K562 (cell line): ENCODE data around the gene CLEC17A. TPM values are rescaled to one million over a fixed set of nuclear protein-coding genes. Genes with fewer than 3 reads are reported as not detected.

Experiments
- CAMTA2 ChIP-seq: fragments of 250-450 bp; sonication (Bioruptor Pico); conservative IDR thresholded peaks from 2 replicates; pipeline ENCODE4 v1.5.1; 2022
- FOXO4 ChIP-seq: fragments of 450-650 bp; formaldehyde crosslinking; IDR thresholded peaks from 2 replicates; pipeline ENCODE4 v1.4.0; 2020; ENCODE audit warnings: mild to moderate bottlenecking, moderate library complexity
- HBP1 ChIP-seq: fragments of 450-650 bp; formaldehyde crosslinking; IDR thresholded peaks from 2 replicates; pipeline ENCODE4 v1.4.0; 2022; ENCODE audit warnings: missing genetic modification characterization
- KAT2B ChIP-seq: IDR thresholded peaks from one replicate; pipeline ENCODE4 v1.6.1; 2012; ENCODE audit warnings: low read depth, mild to moderate bottlenecking, control low read depth, inconsistent platforms, low read length, moderate library complexity
- MEF2D ChIP-seq: conservative IDR thresholded peaks from 2 replicates; pipeline ENCODE4 v1.6.1; 2016; ENCODE audit warnings: low read depth, missing genetic modification characterization, missing compliant biosample characterization
- NFYB ChIP-seq: IDR thresholded peaks from 2 replicates; pipeline ENCODE4 v1.6.1; 2011; ENCODE audit warnings: mild to moderate bottlenecking, moderate library complexity; ENCODE audit not compliant: insufficient read length; ENCODE audit errors: extremely low read depth
- NRF1 ChIP-seq, 2 experiments: fragments of 450-650 bp; IDR thresholded peaks in 1 of 2; conservative IDR thresholded peaks in 1 of 2; 2 replicates each; pipeline ENCODE4 v1.6.1; 2014; ENCODE audit warnings: mild to moderate bottlenecking in 2 of 2
- TAF1 ChIP-seq: IDR thresholded peaks from 2 replicates; pipeline ENCODE4 v1.6.1; 2011; ENCODE audit warnings: mild to moderate bottlenecking, low read length, moderate library complexity; ENCODE audit not compliant: insufficient read depth, control insufficient read depth, severe bottlenecking; ENCODE audit errors: extremely low read depth
- TCF7L2 ChIP-seq: fragments of 150-350 bp; IDR thresholded peaks from 2 replicates; pipeline ENCODE4 v1.6.1; 2016; ENCODE audit warnings: low read depth, mild to moderate bottlenecking, low read length, moderate library complexity
- THRAP3 ChIP-seq: fragments of 450-650 bp; IDR thresholded peaks from 2 replicates; pipeline ENCODE4 v1.6.1; 2016; ENCODE audit warnings: mild to moderate bottlenecking, inconsistent platforms, borderline replicate concordance
- XRCC5 ChIP-seq: fragments of 200-400 bp; formaldehyde crosslinking; IDR thresholded peaks from 2 replicates; pipeline ENCODE4 v1.6.1; 2017; ENCODE audit warnings: low read depth, mild to moderate bottlenecking, low read length
- ZFX ChIP-seq: sonication (generic); formaldehyde crosslinking; IDR thresholded peaks from 2 replicates; pipeline ENCODE4 v1.8.0; 2022; ENCODE audit warnings: mild to moderate bottlenecking, missing genetic modification reagents, moderate library complexity
- ZNF324 ChIP-seq: fragments of 250-450 bp; sonication (Bioruptor Pico); IDR thresholded peaks from 2 replicates; pipeline ENCODE4 v1.4.0; 2020; ENCODE audit warnings: mild to moderate bottlenecking
- polyA plus RNA-seq, 8 experiments: library from polyadenylated mRNA; depleted of rRNA in 4 of 8; stranded (reverse) in 5 of 8; unstranded in 3 of 8; fragments of >200 nt; fragmentation: Nextera tagmentation in 2 of 8; fragmentation: Illumina TruSeq in 1 of 8; extraction: Ambion mirVana in 2 of 8; extraction: Trizol in 1 of 8; gene quantifications; 2 replicates each; pipeline versions ENCODE4 v1.2.1 to v1.2.3, GENCODE V29; 2011 to 2014; ENCODE audit warnings: inconsistent platforms in 1 of 8, missing spikeins in 1 of 8
- total RNA-seq, 7 experiments: library from RNA; depleted of rRNA in 6 of 7; stranded (reverse); fragments of >200 nt in 6 of 7; fragmentation: Illumina TruSeq in 2 of 7; extraction: Trizol in 2 of 7; gene quantifications; 2 replicates each; pipeline versions ENCODE4 v1.2.1 to v1.2.3, GENCODE V29; 2011 to 2021; ENCODE audit warnings: low replicate concordance in 1 of 7
- TF ChIP-seq, protein P1 (sequence below): fragments of 250-450 bp; sonication (Bioruptor Pico); IDR thresholded peaks from 2 replicates; pipeline ENCODE4 v1.5.1; 2021; ENCODE audit warnings: mild to moderate bottlenecking
- TF ChIP-seq, protein P2 (sequence below): fragments of 450-650 bp; IDR thresholded peaks from 2 replicates; pipeline ENCODE4 v1.6.1; 2018; ENCODE audit not compliant: partially characterized antibody
- TF ChIP-seq, protein P3 (sequence below), 2 experiments: fragments of 450-650 bp; IDR thresholded peaks; 2 replicates each; pipeline ENCODE4 v1.6.1; 2016

CLEC17A gene
- total and polyA plus RNA-seq, 9 of the 15 experiments (the other 6 are each of a cell fraction or from before 2014, with no cell fraction given), result 0.03 TPM; not detected in 8

GRCh38 chr19:14550201-14550754, 32.6 kb upstream of the CLEC17A start (continued):
- TF ChIP-seq, protein P1, sequence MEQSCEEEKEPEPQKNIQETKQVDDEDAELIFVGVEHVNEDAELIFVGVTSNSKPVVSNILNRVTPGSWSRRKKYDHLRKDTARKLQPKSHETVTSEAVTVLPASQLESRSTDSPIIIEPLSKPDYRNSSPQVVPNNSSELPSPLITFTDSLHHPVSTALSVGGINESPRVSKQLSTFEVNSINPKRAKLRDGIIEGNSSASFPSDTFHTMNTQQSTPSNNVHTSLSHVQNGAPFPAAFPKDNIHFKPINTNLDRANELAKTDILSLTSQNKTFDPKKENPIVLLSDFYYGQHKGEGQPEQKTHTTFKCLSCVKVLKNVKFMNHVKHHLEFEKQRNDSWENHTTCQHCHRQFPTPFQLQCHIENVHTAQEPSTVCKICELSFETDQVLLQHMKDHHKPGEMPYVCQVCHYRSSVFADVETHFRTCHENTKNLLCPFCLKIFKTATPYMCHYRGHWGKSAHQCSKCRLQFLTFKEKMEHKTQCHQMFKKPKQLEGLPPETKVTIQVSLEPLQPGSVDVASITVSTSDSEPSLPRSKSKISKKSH, result no peak
- TF ChIP-seq THRAP3 (no peak), CAMTA2 (no peak), TCF7L2 (no peak), MEF2D (no peak), NRF1 (conservative IDR thresholded peaks at IDR 0.05 in 1 of 2, IDR thresholded peaks at IDR 0.05 in 1 of 2) (peak in 1 of 2 experiments; percentile 29; a peak in 2 of 4 replicates), FOXO4 (CRISPR knock-in tag) (no peak), ZNF324 (CRISPR knock-in tag) (no peak), NFYB (no peak), TAF1 (no peak), ZFX (CRISPR knock-in tag) (no peak), HBP1 (CRISPR knock-in tag) (no peak), XRCC5 (no peak; the same call in 1 of the 2 replicates), KAT2B (no peak)
- TF ChIP-seq, protein P2, sequence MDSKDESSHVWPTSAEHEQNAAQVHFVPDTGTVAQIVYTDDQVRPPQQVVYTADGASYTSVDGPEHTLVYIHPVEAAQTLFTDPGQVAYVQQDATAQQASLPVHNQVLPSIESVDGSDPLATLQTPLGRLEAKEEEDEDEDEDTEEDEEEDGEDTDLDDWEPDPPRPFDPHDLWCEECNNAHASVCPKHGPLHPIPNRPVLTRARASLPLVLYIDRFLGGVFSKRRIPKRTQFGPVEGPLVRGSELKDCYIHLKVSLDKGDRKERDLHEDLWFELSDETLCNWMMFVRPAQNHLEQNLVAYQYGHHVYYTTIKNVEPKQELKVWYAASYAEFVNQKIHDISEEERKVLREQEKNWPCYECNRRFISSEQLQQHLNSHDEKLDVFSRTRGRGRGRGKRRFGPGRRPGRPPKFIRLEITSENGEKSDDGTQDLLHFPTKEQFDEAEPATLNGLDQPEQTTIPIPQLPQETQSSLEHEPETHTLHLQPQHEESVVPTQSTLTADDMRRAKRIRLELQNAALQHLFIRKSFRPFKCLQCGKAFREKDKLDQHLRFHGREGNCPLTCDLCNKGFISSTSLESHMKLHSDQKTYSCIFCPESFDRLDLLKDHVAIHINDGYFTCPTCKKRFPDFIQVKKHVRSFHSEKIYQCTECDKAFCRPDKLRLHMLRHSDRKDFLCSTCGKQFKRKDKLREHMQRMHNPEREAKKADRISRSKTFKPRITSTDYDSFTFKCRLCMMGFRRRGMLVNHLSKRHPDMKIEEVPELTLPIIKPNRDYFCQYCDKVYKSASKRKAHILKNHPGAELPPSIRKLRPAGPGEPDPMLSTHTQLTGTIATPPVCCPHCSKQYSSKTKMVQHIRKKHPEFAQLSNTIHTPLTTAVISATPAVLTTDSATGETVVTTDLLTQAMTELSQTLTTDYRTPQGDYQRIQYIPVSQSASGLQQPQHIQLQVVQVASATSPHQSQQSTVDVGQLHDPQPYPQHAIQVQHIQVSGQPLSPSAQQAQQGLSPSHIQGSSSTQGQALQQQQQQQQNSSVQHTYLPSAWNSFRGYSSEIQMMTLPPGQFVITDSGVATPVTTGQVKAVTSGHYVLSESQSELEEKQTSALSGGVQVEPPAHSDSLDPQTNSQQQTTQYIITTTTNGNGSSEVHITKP, result peak; percentile 38
- TF ChIP-seq, protein P3, sequence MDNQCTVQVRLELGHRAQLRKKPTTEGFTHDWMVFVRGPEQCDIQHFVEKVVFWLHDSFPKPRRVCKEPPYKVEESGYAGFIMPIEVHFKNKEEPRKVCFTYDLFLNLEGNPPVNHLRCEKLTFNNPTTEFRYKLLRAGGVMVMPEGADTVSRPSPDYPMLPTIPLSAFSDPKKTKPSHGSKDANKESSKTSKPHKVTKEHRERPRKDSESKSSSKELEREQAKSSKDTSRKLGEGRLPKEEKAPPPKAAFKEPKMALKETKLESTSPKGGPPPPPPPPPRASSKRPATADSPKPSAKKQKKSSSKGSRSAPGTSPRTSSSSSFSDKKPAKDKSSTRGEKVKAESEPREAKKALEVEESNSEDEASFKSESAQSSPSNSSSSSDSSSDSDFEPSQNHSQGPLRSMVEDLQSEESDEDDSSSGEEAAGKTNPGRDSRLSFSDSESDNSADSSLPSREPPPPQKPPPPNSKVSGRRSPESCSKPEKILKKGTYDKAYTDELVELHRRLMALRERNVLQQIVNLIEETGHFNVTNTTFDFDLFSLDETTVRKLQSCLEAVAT (IDR thresholded peaks at IDR 0.05), result no peak
